Loucy (cell line): ENCODE results near the gene ZNF138.

Source experiments
- EZH2phosphoT487 ChIP-seq: fragments of 200-600 bp; IDR thresholded peaks from 2 replicates; pipeline ENCODE4 v1.6.1; 2018; ENCODE audit warnings: antibody characterized with exemption, mild to moderate bottlenecking, moderate library complexity, borderline replicate concordance
- TF ChIP-seq, protein P1 (sequence below): fragments of 200-600 bp; sonication (generic); conservative IDR thresholded peaks from 2 replicates; pipeline ENCODE4 v1.5.1; 2014; ENCODE audit warnings: mild to moderate bottlenecking, antibody characterized with exemption, low read length

DNA sequence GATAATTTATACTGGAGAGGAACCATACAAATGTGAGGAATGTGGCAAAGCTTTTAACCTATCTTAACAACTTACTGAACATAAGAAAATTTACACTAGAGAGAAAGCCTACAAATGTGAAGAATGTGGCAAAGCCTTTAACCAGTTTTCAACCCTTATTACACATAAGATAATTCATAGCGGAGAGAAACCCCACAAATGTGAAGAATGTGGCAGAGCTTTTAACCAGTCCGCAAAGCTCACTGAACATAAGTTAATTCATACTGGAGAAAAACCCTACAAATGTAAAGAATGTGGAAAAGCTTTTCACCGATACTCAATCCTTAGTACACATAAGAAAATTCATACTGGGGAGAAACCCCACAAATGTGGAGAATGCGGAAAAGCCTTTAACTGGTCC is 37.9 kb downstream of the ZNF138 start:
- TF ChIP-seq, protein P1, sequence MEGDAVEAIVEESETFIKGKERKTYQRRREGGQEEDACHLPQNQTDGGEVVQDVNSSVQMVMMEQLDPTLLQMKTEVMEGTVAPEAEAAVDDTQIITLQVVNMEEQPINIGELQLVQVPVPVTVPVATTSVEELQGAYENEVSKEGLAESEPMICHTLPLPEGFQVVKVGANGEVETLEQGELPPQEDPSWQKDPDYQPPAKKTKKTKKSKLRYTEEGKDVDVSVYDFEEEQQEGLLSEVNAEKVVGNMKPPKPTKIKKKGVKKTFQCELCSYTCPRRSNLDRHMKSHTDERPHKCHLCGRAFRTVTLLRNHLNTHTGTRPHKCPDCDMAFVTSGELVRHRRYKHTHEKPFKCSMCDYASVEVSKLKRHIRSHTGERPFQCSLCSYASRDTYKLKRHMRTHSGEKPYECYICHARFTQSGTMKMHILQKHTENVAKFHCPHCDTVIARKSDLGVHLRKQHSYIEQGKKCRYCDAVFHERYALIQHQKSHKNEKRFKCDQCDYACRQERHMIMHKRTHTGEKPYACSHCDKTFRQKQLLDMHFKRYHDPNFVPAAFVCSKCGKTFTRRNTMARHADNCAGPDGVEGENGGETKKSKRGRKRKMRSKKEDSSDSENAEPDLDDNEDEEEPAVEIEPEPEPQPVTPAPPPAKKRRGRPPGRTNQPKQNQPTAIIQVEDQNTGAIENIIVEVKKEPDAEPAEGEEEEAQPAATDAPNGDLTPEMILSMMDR: no peak
- TF ChIP-seq EZH2phosphoT487: no peak
